HCT116 (cell line): ENCODE results near the gene SMARCAD1. TPM values are rescaled to one million over a fixed set of nuclear protein-coding genes. Genes with fewer than 3 reads are reported as not detected.

ENCODE experiments used
- ATAC-seq: fragments of 200-7000 bp; cut with Tn5 transposase; 2 replicates; pipeline ENCODE4 v1.9.1; 2020; ENCODE audit warnings: mild to moderate bottlenecking, moderate library complexity
- BruUV-seq: library from RNA; stranded (reverse); fragments of 400-500 nt; replicated peaks from 2 replicates; lab custom pipeline; 2021; lab: Mats Ljungman, UMichigan
- CTCF ChIA-PET: fragments of 300-600 bp; sonication (Branson Sonifier 250); formaldehyde crosslinking; loops from one replicate; lab custom pipeline; 2021; ENCODE audit warnings: antibody characterized with exemption; lab: Charles Lee
- POLR2A ChIA-PET: fragments of 300-600, 350-600 bp; sonication (Branson Sonifier 250); formaldehyde crosslinking; loops from one replicate; lab custom pipeline; 2021; ENCODE audit warnings: antibody characterized with exemption; lab: Charles Lee
- RAD21 ChIA-PET, 2 experiments: fragments of 300-600 bp; sonication (Branson Sonifier 250); formaldehyde crosslinking; loops; one replicate each; lab custom pipeline; 2023; ENCODE audit warnings: low total read pairs in 2 of 2; ENCODE audit not compliant: uncharacterized antibody in 2 of 2, unreplicated experiment in 2 of 2, low non-redundant PET in 1 of 2; lab: Charles Lee
- DNase-seq: peaks from one replicate; pipeline ENCODE4 v3.0.0-alpha.2; 2010; ENCODE audit warnings: low read depth, low spot score
- H2AFZ ChIP-seq: fragments of 200-600 bp; shearing (Covaris generic), sonication (generic); 2 replicates; pipeline ENCODE4 v1.6.1; 2017; ENCODE audit warnings: low read depth, mixed run types, mixed read lengths, antibody characterized with exemption, low read length; ENCODE audit not compliant: poor library complexity, severe bottlenecking
- H3K27ac ChIP-seq: 2 replicates; pipeline ENCODE4 v1.5.1; 2012; ENCODE audit warnings: low read depth, low read length
- H3K27me3 ChIP-seq: fragments of 200-600 bp; sonication (generic); 2 replicates; pipeline ENCODE4 v1.6.1; 2016; ENCODE audit warnings: mixed run types, low read length, mixed read lengths; ENCODE audit not compliant: insufficient read depth
- H3K36me3 ChIP-seq, 2 experiments: fragments of 200-500 bp in 1 of 2; fragments of 200-600 bp in 1 of 2; sonication (Bioruptor generic) in 1 of 2; sonication (generic) in 1 of 2; 2 replicates each; pipeline versions ENCODE4 v1.5.1 to v1.6.1; 2014 to 2016; ENCODE audit warnings: low read length in 2 of 2, inconsistent platforms in 1 of 2, mixed read lengths in 1 of 2, mixed run types in 1 of 2; ENCODE audit not compliant: insufficient read depth in 2 of 2, control insufficient read depth in 1 of 2
- H3K4me1 ChIP-seq, 2 experiments: fragments of 200-600 bp in 1 of 2; sonication (generic) in 1 of 2; 2 replicates each; pipeline versions ENCODE4 v1.5.1 to v1.6.1; 2012 to 2017; ENCODE audit warnings: low read length in 2 of 2, inconsistent platforms in 1 of 2, mild to moderate bottlenecking in 1 of 2, mixed read lengths in 1 of 2, mixed run types in 1 of 2, moderate library complexity in 1 of 2; ENCODE audit not compliant: insufficient read depth in 2 of 2, control insufficient read depth in 1 of 2
- H3K4me2 ChIP-seq: fragments of 200-600 bp; sonication (generic); 2 replicates; pipeline ENCODE4 v1.6.1; 2017; ENCODE audit warnings: mixed run types, low read length, mixed read lengths
- H3K4me3 ChIP-seq, 2 experiments: fragments of 200-600 bp in 1 of 2; sonication (generic) in 1 of 2; replicated peaks in 1 of 2; 2 replicates each; pipeline ENCODE4 v1.5.1; 2011 to 2016; ENCODE audit warnings: low read length in 2 of 2, control low read depth in 1 of 2, low read depth in 1 of 2, mild to moderate bottlenecking in 1 of 2, mixed read lengths in 1 of 2, mixed run types in 1 of 2
- H3K79me2 ChIP-seq: fragments of 200-600 bp; sonication (generic); 2 replicates; pipeline ENCODE4 v1.6.1; 2017; ENCODE audit warnings: mild to moderate bottlenecking, mixed run types, low read length, moderate library complexity, mixed read lengths; ENCODE audit not compliant: insufficient read depth
- H3K9ac ChIP-seq: fragments of 200-600 bp; sonication (generic); 2 replicates; pipeline ENCODE4 v1.6.1; 2016; ENCODE audit warnings: low read length, mixed read lengths
- H3K9me2 ChIP-seq: fragments of 200-600 bp; sonication (generic), shearing (Covaris generic); 2 replicates; pipeline ENCODE4 v1.6.1; 2017; ENCODE audit warnings: mixed run types, mild to moderate bottlenecking, moderate library complexity; ENCODE audit not compliant: insufficient read depth
- H3K9me3 ChIP-seq, 2 experiments: fragments of 200-500 bp in 1 of 2; fragments of 200-600 bp in 1 of 2; sonication (Bioruptor generic) in 1 of 2; sonication (generic) in 1 of 2; 2 replicates each; pipeline ENCODE4 v1.6.1; 2014 to 2017; ENCODE audit warnings: low read length in 2 of 2, mixed read lengths in 2 of 2, inconsistent platforms in 1 of 2, low read depth in 1 of 2, mild to moderate bottlenecking in 1 of 2, mixed run types in 1 of 2, moderate library complexity in 1 of 2; ENCODE audit not compliant: control insufficient read depth in 1 of 2, insufficient read depth in 1 of 2
- H4K20me1 ChIP-seq: fragments of 200-600 bp; sonication (generic), shearing (Covaris generic); 2 replicates; pipeline ENCODE4 v1.6.1; 2017; ENCODE audit warnings: mixed run types, mild to moderate bottlenecking, moderate library complexity; ENCODE audit not compliant: insufficient read depth
- CBX3 ChIP-seq: IDR thresholded peaks from 2 replicates; pipeline ENCODE4 v1.6.1; 2012; ENCODE audit warnings: low read depth
- CEBPB ChIP-seq: IDR thresholded peaks from 2 replicates; pipeline ENCODE4 v1.6.1; 2012; ENCODE audit warnings: low read depth
- EGR1 ChIP-seq: IDR thresholded peaks from 2 replicates; pipeline ENCODE4 v1.6.1; 2012; ENCODE audit warnings: low read depth
- ELF1 ChIP-seq: IDR thresholded peaks from 2 replicates; pipeline ENCODE4 v1.6.1; 2012; ENCODE audit warnings: low read depth, borderline replicate concordance
- EZH2 ChIP-seq: fragments of 200-600 bp; sonication (generic); IDR thresholded peaks from 2 replicates; pipeline ENCODE4 v1.6.1; 2017; ENCODE audit warnings: antibody characterized with exemption, mixed run types
- EZH2phosphoT487 ChIP-seq: fragments of 200-600 bp; IDR thresholded peaks from 2 replicates; pipeline ENCODE4 v1.6.1; 2018; ENCODE audit warnings: antibody characterized with exemption, borderline replicate concordance
- FOSL1 ChIP-seq: IDR thresholded peaks from 2 replicates; pipeline ENCODE4 v1.6.1; 2012; ENCODE audit warnings: low read depth
- JUND ChIP-seq: IDR thresholded peaks from 2 replicates; pipeline ENCODE4 v1.6.1; 2012
- POLR2AphosphoS5 ChIP-seq: IDR thresholded peaks from 2 replicates; pipeline ENCODE4 v1.6.1; 2011; ENCODE audit warnings: mild to moderate bottlenecking, low read depth, low read length, moderate library complexity
- RAD21 ChIP-seq: IDR thresholded peaks from 2 replicates; pipeline ENCODE4 v1.6.1; 2012; ENCODE audit warnings: low read depth, mild to moderate bottlenecking
- SIN3A ChIP-seq: IDR thresholded peaks from 2 replicates; pipeline ENCODE4 v1.6.1; 2012; ENCODE audit warnings: low read depth
- SP1 ChIP-seq: IDR thresholded peaks from 2 replicates; pipeline ENCODE4 v1.6.1; 2012; ENCODE audit warnings: low read depth
- SRF ChIP-seq: IDR thresholded peaks from 2 replicates; pipeline ENCODE4 v1.6.1; 2012; ENCODE audit warnings: low read depth
- TCF7L2 ChIP-seq: IDR thresholded peaks from 2 replicates; pipeline ENCODE4 v1.7.0; 2011; ENCODE audit warnings: borderline replicate concordance, inconsistent platforms; ENCODE audit not compliant: insufficient read depth, insufficient read length; ENCODE audit errors: extremely low read depth
- YY1 ChIP-seq: IDR thresholded peaks from 2 replicates; pipeline ENCODE4 v1.6.1; 2011; ENCODE audit warnings: low read length, low read depth, moderate library complexity, mild to moderate bottlenecking; ENCODE audit not compliant: insufficient replicate concordance; ENCODE audit errors: extremely low read depth
- ZFX ChIP-seq: fragments of 450-650 bp; IDR thresholded peaks from 2 replicates; pipeline ENCODE4 v1.6.1; 2017
- intact Hi-C: fragments of 100-400 bp; cut with micrococcal nuclease; formaldehyde crosslinking; loops from 2 replicates; pipeline ENCODE4 v1.10.0; 2022
- total RNA-seq: library from RNA; stranded (reverse); gene quantifications from one replicate; pipeline ENCODE4 v1.2.1, GENCODE V29; 2021; ENCODE audit not compliant: unreplicated experiment
- TF ChIP-seq, protein P1 (sequence below): IDR thresholded peaks from 2 replicates; pipeline ENCODE4 v1.6.1; 2012; ENCODE audit warnings: low read depth
- TF ChIP-seq, protein P2 (sequence below): IDR thresholded peaks from 2 replicates; pipeline ENCODE4 v1.6.1; 2012
- TF ChIP-seq, protein P3 (sequence below): IDR thresholded peaks from 2 replicates; pipeline ENCODE4 v1.6.1; 2012
- TF ChIP-seq, protein P4 (sequence below): IDR thresholded peaks from 2 replicates; pipeline ENCODE4 v1.6.1; 2011; ENCODE audit warnings: mild to moderate bottlenecking, low read length, moderate library complexity; ENCODE audit not compliant: insufficient replicate concordance; ENCODE audit errors: extremely low read depth

The SMARCAD1 gene
- total RNA-seq, 1 experiment from 2014 or later = 33.6 TPM

DNA sequence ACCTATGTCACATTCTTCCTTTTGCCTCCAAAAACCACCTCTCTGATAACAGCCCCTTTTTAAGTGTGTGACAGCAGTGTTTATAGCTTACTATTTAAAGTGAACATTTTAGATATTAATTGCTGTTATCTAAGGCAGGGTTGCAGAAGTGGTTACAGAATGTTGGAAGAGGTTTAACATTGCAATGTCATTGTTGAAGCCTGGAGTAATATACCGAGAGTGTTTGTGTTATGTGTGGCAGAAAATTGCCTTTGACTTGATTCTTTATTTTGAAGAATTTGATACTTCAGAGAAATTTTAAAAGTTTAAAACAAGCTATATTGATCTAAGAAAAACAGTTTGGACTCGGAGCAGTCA lies 37.1 kb downstream of the SMARCAD1 start:
- H3K9me2 ChIP-seq = no peaks in the 10 kb centered on the region
- H3K36me3 ChIP-seq = peaks cover 20 to 31% of the 10 kb centered on the region in 2 experiments; a peak in 2 of 4 replicates
- intact Hi-C loops = no loop called here
- H3K27ac ChIP-seq = no peak overlapping the region
- H3K79me2 ChIP-seq = no peaks in the 10 kb centered on the region; the same call in 1 of the 2 replicates
- H3K4me2 ChIP-seq = no peak overlapping the region
- ATAC-seq (no peak), DNase-seq (no peak)
- TF ChIP-seq EZH2 = no peak
- no peak for TF ChIP-seq ZFX
- TF ChIP-seq POLR2AphosphoS5 = no peak
- no peak for TF ChIP-seq SRF
- TF ChIP-seq TCF7L2 = no peak
- TF ChIP-seq SP1 = no peak
- no peak for TF ChIP-seq YY1
- TF ChIP-seq, protein P1, sequence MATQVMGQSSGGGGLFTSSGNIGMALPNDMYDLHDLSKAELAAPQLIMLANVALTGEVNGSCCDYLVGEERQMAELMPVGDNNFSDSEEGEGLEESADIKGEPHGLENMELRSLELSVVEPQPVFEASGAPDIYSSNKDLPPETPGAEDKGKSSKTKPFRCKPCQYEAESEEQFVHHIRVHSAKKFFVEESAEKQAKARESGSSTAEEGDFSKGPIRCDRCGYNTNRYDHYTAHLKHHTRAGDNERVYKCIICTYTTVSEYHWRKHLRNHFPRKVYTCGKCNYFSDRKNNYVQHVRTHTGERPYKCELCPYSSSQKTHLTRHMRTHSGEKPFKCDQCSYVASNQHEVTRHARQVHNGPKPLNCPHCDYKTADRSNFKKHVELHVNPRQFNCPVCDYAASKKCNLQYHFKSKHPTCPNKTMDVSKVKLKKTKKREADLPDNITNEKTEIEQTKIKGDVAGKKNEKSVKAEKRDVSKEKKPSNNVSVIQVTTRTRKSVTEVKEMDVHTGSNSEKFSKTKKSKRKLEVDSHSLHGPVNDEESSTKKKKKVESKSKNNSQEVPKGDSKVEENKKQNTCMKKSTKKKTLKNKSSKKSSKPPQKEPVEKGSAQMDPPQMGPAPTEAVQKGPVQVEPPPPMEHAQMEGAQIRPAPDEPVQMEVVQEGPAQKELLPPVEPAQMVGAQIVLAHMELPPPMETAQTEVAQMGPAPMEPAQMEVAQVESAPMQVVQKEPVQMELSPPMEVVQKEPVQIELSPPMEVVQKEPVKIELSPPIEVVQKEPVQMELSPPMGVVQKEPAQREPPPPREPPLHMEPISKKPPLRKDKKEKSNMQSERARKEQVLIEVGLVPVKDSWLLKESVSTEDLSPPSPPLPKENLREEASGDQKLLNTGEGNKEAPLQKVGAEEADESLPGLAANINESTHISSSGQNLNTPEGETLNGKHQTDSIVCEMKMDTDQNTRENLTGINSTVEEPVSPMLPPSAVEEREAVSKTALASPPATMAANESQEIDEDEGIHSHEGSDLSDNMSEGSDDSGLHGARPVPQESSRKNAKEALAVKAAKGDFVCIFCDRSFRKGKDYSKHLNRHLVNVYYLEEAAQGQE = no peak
- TF ChIP-seq EGR1 = no peak
- no peak for TF ChIP-seq FOSL1
- TF ChIP-seq RAD21 = no peak
- no peak for TF ChIP-seq CEBPB
- TF ChIP-seq, protein P2, sequence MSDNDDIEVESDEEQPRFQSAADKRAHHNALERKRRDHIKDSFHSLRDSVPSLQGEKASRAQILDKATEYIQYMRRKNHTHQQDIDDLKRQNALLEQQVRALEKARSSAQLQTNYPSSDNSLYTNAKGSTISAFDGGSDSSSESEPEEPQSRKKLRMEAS = no peak
- TF ChIP-seq, protein P3, sequence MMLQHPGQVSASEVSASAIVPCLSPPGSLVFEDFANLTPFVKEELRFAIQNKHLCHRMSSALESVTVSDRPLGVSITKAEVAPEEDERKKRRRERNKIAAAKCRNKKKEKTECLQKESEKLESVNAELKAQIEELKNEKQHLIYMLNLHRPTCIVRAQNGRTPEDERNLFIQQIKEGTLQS = no peak
- TF ChIP-seq EZH2phosphoT487 = no peak
- no peak for TF ChIP-seq ELF1
- TF ChIP-seq SIN3A = no peak
- TF ChIP-seq CBX3 = no peak
- TF ChIP-seq, protein P4, sequence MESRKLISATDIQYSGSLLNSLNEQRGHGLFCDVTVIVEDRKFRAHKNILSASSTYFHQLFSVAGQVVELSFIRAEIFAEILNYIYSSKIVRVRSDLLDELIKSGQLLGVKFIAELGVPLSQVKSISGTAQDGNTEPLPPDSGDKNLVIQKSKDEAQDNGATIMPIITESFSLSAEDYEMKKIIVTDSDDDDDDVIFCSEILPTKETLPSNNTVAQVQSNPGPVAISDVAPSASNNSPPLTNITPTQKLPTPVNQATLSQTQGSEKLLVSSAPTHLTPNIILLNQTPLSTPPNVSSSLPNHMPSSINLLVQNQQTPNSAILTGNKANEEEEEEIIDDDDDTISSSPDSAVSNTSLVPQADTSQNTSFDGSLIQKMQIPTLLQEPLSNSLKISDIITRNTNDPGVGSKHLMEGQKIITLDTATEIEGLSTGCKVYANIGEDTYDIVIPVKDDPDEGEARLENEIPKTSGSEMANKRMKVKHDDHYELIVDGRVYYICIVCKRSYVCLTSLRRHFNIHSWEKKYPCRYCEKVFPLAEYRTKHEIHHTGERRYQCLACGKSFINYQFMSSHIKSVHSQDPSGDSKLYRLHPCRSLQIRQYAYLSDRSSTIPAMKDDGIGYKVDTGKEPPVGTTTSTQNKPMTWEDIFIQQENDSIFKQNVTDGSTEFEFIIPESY = no peak
- TF ChIP-seq JUND = no peak
- no TSS peak for BruUV-seq
- no peak overlapping the region for H3K9ac ChIP-seq
- H2AFZ ChIP-seq = no peak overlapping the region
- ChIA-PET CTCF (no interaction called here), POLR2A (no interaction called here), RAD21 (no interaction called here)
- H3K4me3 ChIP-seq = no peak overlapping the region
- H4K20me1 ChIP-seq = no peaks in the 10 kb centered on the region
- H3K27me3 ChIP-seq = no peaks in the 10 kb centered on the region
- no peaks in the 10 kb centered on the region for H3K9me3 ChIP-seq
- H3K4me1 ChIP-seq = no peaks in the 10 kb centered on the region
